GM19463 (cell line): ENCODE data around the gene PSAPL1.

ENCODE experiments used
- ATAC-seq: cut with Tn5 transposase; IDR thresholded peaks from one replicate; pipeline ENCODE4 v1.9.1; 2021; ENCODE audit warnings: mild to moderate bottlenecking, moderate library complexity; ENCODE audit not compliant: unreplicated experiment

Gene PSAPL1

DNA sequence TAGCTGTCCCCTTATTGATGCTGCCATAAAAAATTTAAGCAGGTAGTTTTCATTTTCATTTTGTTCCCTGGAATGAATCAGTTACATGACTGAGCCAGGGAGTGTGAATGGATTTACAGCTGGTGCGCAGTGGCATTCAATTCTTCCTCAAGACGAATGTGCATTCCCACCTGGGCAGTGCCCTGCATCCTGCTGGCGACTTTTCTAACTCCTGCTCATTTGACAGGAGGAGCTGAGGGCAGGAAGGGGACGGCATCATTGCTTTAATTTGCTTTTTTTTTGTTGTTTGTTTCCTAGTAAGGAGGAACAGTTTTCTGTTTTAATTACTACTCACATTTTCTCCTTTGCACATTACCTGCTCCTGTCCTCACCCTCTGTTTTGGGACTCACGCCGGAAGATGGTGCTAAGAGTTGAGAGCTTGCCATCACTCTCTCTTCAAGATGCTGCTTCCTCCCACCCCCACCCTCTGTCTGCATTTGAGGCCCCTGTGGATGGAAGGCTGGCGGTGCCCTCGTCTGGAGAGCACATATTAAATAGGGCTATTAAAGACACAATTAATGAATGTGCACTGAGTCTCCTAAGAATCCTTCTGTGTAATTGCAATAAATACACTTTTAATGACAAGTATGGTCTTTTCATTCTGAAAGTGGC is 35.8 kb downstream of the PSAPL1 start:
- no peak for ATAC-seq

DNA sequence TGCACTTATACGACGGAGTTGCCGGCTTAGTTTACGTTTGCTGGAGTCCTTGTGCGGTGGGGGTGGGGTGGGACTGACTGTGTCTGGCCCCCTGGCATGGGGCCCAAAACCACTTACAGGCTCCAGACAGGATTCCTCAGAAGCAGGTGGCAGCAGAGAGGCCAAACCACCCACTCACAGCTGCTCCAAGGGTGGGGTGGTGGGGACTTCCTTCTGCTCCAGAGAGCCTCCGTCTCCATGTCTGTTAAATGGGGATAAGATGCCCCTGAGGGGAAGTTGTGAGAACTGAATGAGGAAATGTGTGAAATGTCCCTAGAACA is 36.7 kb downstream of the PSAPL1 start:
- no peak for ATAC-seq

DNA sequence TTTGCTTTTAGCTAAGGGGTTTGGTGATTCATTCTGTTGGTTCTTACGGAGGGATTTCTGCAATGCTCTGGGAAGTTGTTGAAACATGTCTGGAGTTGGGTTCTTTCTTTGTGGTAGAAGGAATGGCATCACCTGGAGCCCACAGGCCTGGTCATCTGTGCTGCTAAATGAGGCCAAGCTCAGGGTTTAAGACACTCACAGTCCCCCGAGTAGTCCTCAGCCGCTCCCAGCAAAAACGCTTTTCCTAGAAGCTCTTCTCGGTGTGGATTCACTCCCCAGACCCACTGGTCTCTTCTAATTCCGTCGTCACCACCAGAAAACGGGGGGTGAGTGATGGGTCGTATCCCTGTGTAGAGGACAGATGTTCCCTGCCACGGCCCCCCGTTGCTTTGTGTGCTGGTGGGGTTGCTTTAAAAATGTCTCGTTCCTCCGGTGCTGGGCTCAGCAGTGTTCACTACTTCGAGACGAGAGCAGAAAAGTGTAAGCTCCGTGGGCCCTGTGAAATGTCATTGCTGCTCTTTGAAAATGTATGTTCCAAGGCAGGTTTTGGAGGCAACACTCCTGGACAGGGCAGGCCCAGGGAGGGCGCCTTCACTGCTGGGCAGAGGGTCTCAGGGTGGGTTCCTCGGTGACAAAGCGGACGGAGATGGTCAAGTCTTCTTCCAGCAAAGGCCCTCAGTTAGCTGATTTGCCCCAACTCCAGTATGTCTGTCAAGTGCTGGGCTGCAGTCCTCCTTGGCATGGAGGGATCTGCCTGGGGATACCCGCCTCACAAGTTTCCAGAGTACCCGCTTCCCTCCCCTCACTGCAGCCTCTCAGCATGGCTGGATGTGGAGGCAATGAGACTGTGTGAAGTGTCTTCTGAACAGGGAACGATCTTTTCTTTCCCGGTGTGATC is 37.3 kb downstream of the PSAPL1 start:
- no peak for ATAC-seq

DNA sequence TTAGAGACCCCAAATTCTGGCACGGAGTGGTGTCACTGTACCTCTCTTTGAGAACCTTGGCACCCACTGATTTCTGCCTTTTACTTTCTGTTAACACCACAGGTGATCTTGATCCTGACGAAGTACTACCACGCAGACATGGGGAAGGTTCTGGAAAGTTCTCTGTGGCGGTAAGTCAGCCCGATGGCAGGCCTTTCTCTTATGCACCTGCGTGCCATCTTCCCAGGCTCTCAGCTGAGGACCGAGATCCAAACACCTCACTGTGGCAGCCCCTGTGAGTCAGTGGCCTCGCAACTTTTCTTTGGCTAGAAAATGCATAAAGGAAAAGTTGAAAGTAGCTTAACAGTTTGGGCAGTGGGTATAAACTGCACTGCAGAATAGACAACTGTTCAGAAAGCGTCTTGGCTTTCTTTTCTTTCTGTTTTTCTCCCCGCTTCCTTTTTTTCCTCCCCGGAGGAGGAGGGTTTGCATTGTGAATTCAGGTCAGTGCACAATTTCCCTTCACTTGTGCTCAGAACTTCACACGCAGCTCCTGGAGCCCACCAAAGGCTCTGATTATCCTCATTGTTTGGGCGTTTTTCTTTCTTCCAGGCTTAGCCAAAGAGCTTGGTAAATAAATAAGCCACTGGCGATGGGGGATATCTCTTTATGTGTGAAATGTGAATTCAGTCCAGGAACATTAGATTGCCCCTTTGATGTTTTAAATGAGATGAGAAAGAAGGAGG is 38.4 kb downstream of the PSAPL1 start:
- ATAC-seq: no peak

DNA sequence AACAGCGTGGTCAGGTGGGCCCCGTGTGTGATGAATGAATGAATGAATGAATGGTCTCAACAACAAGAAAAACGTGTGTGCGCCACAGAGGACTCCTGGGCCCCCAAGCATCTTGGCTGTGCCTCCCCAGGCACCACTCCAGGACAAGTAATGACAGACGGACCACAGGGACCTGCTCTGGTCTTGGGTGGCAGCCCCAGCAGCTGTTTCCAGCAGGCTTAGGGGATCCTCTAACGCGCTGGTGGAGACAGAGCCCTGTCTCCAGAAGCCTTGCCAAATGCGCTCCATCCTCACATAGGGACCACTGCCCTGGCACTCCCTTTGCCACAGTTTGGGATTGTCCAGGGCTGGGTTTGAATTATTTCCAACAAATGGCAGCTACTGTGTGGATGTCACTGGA is 39.1 kb downstream of the PSAPL1 start:
- ATAC-seq: no peak

DNA sequence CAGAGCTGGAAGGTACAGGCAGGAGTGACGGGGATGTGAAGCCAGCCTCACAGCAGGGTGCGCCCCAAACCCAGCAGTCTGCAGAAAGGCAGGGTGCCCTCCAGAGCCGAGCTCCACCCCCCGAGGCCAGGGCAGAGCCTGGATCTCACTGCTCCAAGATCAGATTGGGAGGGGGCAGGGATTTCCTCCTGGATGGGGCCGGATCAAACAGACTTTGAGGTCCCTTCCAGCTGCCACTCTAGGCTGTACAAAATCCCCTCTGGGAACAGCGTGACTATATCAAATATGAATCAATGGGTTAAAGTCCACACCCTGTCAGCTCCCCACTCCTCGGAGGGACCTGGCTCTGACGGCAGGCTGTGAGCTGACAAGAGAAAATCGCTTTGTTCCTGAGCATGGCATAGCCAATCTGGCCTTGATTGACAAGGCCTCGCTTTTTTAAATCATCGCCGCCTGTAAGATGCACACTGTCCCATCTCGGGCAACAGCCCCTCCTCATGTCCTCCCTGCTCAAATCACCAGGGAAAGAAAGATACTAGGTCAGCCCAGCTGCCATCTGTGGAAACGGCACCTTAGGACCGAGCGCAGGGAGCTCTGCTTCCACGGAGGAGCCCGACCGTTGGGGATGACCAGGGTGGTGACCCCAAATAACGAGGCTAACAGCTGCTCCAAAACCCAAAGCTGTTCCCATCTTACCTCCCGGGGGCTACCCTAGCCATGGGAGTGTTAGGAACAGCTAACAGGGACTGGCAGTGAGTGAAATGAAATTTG is 39.9 kb downstream of the PSAPL1 start:
- no peak for ATAC-seq

DNA sequence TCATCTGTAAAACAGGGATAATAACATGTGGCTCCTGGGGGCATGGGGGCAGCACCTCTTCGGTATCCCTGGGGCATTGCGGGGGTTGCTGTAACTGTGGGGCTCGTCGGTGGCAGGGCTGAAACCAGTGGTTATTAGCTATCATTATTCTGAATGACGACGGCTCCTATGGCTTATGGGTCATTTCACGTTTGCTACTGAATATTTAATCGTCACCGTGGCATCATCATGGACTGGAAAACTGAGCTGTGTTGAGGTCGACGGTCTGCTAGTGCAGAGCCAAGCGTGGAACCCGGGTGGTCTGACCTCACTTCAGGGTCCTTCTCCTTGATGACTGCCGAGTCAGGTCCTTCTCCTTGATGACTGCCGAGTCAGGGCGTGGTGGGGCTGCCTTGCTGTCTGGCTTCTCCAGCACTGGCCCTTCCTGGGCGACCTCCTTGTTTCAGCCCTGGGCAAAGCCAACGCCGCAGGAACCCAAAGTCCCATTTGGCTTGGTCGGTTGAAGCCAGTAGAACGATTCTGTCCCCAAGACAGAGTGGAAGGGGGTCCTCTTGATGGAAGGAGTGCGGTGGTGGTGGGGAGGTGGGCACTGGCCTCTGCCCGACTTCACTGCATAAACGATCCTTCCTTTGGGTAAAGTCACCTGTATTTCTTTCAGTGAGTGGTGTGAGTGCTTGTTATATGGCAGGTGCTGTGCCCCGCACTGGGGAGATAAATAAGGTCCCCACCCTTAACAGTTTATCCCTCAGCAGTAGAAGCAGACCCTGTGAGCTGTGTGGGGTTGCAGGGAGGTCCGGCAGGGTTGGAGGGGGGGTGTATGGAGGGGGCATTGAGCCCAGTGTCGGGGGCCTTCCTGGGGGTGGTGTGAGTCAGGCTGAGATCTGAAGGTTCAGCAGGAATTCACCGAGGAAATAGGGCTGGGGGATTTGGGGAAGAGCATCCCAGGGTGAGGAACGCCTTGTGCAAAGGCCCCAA is 40.8 kb downstream of the PSAPL1 start:
- ATAC-seq: no peak

DNA sequence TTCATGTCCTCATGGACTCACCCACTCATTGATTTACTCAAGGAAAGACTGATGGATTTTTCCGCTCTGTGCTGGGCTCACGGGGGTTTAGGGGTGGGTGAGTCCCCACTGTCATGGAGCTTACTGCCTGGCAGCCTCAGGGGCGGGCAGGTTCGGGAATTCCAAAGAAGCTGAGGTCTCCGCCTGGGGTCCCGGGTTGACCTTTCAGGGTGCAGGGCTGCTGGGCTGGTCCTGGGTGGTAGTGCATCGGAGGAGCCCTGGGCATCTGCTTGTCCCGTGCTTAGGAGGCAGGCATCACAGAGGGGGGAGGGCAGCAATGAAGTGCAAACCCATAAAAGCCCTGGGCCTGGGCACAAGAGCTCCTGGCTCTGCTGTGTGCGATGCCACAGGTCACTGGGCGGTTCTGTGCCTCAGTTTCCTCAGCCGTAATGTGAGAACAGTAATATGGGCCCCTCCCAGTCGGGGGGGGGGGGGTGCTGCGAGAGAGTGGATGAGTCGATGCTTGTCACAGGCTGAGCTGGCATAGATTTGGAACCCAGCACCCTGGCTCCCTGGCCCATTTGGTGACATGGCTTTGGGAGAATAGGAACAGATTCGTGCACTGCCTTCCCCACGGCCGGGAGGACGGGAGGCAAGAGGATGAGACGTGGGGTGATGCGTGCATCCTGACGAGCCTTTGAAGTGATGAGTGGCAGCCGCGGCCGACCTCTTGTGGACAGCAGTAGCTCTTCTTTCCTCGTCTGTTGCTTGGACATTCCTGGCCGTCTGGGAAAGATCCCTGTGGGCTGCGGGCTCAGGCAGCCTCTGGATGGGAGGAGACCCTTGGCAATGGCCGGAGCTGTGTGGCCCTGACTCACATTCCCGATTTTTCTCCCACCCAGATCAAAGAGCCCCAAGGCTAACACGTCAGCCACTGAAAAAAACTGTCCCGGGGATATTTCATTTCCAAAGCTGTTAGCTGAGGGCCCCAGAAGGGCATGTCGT is 42.0 kb downstream of the PSAPL1 start:
- ATAC-seq: no peak

DNA sequence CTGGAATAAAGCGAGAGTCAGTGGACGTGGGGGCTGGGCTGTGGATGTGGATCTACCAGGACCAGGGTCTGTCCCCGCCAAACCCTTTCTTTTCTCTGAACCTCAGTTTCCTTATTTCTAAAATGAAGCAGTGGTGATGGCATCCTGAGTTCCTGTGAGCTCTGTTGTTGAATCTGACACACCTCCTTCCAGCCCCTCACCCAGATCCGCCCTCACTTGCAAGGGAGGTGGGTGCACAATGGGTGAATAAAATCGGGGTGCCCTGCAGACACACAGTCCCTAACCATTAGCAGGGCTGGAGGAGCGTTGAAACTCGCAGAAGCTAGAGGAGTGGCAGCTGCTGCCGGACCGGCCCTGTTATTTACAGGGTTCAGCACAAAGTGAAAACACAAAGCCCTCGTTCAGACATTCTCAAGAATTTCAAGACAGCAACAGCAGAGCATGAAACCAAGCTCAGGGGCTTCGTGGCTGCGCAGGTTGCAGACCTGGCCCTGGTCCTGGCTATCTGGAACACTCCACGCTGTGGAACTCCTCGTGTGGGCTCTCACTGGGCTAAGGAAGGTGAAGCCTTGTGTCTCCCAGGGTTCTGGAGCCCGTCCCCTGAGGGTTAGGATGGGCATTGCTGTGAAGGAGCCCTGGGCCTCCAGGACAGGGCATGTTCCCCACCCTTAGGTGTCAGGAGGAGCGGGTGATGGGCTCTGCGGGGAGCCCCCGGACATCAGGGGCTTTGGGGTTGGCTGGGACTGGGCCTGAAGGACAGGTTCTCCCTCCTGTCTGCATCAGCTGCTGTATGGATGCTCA is 42.9 kb downstream of the PSAPL1 start:
- no peak for ATAC-seq

DNA sequence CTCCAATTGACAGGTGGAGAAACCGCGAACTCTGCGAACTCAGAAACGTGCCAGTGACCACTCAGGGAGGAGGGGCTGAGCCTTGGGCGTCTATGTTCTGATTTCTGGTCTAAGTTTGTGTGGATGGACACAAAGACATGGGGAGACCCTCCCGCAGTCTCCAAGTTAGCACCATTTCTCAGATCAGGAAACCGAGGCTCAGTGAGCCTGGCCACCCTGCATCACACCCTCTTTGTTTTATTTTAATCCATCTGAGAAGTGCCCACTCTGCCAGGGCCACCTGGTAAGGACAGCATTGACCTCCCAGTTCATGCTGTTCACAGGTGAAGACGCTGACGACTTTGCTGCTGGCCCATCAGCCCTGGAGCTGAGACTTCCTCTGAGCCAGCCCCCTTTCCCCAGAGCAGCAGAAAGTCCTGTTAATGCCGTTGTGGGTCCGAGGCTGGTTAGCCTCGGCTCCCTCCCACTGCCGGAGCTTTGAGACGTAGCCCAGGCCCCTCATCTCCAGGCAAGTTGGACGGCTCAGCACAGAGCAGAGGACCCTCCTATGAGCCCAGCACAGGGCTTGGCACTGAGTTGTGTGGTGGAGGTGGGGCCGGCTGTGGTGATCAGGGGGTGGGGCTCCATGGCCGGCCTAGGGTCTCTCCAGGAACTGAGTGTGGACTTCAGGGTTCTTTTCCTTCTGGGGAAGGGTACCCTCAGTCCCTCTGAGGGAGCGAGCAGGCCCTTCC is 43.7 kb downstream of the PSAPL1 start:
- no peak for ATAC-seq

DNA sequence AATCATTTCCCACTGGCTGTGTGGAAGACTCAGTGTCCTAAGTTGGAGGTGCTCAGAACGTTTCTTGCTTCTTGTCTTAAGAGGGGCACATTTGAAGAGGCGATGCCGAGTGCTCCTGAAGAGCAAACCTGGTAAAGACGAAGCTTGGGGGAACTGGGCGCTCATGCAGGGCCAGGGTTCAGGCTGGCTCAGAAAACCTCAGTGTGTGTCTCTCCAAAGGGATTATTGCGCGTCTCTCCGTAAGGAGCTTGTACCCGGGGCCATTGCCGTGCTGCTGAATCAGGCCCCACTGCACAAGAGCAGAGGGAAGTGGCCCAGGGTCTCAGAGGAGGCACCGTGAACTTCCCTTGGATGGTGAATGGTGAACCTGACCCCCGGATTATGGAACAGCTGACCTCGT is 44.4 kb downstream of the PSAPL1 start:
- no peak for ATAC-seq

DNA sequence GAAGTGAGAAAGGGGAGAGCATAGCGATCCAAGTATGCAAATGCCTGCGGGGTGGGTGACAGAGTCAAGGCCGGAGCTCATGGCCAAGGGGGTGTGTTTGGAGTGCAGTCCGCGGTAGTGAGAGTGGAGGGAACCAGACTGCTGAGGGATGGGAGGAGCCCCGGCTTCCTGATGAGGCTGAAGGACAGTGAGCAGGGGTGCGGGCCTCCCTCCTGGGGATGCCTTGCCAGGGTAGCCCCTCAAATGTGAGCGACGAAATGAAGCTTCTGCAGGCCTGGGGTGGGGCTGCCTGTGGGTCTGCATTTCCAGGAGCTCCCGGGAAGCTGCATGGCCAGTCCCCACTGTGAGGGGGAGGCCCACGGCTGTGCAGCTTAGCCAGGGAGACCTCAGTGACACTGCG is 45.0 kb downstream of the PSAPL1 start:
- no peak for ATAC-seq

DNA sequence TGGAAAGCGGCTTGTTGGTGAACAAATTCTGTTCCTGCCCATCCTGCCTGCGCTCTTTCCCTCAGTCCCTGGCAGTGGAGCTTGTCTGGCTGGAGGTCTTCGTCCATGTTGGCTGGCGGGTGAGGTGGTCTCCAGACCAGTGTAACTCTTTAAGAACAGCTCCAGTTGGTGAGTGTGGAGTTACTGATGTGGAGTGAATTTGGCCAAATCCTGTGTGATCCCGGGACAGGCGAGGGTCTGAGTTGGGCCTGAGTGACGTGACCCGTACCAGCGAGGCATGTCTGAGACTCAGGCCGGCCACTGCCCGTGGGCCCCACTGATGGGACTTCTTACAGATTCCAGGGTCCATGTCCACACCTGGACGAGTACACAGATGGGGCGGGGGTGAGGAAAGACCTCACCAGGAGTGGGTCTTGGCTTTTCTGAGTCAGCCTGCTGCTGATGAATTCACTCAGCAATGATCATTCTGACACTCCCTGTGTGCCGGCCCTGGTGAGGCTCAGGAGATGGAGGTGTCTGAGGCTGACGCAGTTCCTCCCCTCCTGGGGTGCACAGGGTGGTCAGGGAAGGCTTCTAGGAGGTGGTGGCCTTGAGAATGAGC is 45.5 kb downstream of the PSAPL1 start:
- no peak for ATAC-seq

DNA sequence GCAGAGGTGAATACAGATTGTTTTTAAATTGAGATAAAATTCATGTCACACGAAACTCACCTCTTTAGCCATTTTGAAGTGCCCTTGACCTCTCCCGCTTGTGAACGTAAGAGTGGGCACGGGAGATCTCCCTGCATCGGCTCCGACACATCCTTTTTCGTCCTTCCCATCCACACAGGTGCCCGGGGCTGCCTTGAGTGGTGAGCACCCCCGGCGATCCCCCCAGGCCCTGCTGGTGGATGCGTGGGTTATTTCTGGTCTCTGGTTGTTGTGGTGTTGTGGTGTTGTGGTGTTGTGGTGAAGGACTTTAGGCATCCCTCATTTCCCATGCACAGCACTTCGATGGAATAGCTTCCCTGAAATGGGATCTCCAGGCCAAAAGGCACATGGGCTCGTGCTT is 46.1 kb downstream of the PSAPL1 start:
- ATAC-seq: no peak

DNA sequence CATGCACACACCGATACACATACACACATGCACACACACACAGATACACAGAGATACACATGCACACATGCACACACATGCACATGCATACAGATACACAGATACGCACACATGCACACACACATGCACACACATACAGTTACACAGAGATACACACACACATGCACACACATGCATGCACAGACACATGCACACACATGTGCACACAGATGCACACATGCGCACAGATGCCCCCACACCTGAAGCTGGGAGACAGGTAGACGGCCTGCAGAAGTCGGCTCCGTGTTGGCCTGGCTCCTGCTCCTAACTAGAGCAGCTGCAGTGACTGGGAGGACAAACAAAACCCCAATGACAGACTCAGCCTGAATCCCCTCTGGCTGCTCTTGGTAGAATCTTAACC is 46.8 kb downstream of the PSAPL1 start:
- ATAC-seq: no peak

DNA sequence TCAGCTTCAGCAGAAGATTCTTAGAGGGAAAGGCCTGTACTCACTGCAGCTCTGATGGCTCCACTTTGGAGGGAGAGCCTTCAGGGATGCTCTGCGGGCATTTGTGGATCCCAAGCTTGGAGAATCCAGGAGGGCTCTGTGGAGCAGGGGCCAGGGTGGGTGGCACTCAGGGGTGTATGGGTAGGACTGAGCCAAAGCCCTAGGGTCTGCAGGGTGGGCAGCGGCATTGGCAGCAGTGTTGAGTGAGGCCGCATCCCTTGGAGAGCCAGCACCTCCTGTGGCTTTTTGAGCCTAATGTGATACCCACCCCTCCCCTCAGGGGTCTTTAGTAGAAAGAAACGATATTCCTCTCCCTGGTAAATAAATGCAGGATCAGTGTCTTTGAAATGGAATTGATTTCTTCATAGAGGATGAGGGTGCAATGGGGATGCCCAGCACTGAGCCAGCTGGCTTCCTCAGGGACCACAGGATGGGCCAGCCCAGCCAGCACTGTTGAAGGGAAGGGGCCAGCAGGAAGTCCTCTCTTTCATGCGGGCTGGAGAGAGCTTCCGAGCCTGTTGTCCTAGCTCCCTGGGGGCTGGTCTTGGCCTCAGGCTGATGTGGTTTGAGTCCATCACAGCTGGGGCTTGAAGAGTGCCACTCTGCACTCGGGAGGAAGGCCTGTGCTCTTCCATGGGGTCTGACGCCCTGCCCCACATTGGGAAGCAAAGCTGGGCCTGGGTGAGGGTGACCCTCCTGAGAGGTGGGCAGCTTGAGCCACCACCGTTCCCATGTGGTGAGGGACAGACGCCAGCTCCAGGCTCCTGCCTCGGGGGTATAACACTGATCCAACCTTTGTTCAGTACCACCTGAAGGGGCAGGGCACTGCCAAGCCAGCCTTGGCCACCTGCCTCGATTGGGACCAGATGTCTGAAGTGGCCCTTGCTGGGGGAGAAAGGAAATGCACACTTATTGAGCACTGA is 49.5 kb downstream of the PSAPL1 start:
- ATAC-seq: no peak
